NCI-H2227 (cell line): ENCODE results near the gene NSD1.
"Not testable (repeated sequence)": the region's sequence is repeated elsewhere in the genome, so short reads cannot be mapped to it uniquely, and the experiment has no call there.

Experiments
- DNase-seq: peaks from one replicate; lab custom pipeline; 2025; ENCODE audit not compliant: unreplicated experiment; lab: John Stamatoyannopoulos, UW

NSD1 gene

DNA sequence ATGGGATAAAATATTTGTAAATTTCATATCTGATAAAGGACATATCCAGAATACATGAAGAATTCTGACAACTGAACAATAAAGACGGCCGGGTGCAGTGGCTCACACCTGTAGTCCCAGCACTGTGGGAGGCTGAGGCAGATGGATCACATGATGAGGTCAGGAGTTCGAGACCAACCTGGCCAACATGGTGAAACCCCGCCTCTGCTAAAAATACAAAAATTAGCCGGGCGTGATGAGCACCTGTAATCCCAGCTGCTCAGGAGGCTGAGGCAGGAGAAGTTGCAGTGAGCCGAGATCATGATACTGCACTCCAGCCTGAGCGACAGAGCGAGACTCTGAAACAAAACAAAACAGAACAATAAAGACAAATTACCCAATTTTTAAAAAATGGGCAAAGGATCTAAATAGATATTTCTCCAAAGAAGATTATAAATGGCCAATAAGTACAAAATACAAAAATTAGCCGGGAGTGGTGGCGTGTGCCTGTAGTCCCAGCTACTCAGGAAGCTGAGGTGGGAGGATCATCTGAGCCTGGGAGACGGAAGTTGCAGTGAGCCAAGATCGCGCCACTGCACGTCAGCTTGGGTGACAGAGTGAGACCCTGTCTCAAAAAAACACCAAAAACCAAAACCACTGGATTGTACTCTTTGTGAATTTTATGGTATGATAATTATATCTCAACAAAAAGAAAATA is 9.6 kb upstream of the NSD1 start:
- no peak for DNase-seq

DNA sequence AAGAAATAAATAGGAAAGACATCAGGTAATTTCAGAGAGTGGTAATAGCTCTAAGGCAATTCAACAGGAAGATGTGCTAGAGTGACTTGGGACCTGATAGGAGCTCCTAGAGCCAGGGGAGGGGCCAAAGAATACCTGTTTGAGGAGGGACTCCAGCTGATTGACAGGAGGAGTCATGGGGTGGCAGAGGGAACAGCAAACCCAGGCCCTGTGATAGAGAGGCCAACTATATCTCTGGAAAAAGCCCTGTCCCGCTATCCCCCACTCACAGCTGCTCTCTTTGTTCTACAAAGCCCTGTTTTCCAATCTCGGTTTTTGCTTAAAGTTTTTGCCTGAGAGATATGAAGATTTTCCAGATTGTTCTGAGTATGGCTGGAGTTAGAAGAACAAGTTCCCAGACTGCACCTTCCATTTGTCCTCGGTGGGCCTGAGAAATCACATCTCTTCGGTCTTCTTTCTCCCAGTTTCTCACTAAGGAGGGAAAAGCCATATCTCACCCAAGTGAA is 9.0 kb upstream of the NSD1 start:
- no peak for DNase-seq

DNA sequence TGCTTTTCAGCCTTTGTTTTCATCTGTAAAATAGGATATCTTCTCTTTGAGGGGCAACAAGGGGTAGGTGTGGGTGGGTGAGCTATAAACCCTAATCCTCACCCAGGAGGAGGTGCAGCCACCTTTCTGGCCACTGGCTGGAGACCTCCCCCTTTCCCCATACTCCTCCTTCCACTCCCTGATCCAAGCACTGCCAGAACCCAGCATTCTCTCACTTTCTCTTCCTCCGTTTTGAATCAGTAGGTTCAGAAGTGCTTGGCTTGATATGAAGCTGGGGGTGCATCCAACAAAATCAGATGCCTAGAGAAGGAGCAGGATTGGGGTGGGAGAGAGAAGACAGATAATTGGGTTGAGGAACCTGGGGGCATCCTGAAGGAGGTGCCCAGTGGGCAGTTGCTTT is 6.8 kb upstream of the NSD1 start:
- DNase-seq: no peak

DNA sequence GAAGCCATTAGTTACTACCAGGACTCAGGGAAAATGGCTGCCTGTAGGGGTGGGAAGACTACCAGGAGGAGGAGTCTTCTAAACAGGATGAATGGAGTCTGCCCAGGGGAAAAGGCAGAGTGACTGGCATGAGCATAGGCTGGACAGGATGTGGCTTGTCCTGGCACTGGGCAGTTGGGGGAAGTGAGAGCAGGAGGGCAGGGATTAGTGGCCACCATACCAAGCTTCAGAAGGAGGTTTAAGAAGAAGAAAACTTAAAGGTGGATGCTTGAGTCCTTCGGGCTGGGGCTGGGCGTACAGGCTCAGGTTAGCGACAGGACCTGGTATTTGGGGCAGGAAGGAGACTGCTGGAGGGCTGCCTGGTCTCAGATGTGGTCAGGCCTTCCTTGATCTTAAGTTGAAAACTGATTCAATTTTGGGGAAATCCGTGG is 5.0 kb upstream of the NSD1 start:
- no peak for DNase-seq

DNA sequence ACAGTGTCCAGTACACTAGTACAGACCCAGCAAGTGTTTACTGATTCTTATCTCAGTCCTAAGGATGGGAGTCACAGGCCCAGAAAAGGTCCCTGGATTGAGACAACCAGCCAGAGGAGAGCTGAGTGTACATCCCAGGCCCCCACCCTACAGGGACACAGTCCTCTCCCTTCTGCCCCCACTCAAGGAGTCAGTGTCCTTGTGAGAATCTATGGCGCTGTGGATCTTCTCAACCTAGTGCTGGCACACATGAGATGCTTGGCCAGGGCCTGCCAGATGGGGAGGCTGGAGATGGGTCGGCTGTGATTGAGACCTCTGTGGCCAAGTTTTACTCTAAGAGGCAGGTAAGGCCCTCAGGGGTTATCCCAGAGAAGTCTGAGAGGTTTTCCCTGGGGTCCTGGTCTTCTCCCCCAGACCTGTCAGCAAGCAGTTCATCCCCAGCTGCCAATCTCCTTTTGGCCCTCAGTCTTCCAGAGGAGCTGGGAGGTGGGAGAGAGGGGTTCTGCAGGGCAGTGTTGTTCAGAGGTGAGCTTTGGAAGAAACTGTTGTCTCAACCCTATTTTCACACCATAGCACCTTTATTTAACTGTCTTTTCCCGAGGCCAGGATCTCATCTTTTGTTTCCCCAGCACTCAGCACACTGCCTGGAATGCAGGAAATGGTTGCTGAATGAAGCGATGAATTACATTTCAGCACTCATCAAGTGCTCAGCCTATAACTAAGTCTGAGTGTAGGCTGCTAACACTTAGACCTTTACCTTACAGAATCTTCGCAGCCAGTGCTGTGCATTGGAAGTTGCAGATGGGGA is 3.2 kb upstream of the NSD1 start:
- DNase-seq: no peak

DNA sequence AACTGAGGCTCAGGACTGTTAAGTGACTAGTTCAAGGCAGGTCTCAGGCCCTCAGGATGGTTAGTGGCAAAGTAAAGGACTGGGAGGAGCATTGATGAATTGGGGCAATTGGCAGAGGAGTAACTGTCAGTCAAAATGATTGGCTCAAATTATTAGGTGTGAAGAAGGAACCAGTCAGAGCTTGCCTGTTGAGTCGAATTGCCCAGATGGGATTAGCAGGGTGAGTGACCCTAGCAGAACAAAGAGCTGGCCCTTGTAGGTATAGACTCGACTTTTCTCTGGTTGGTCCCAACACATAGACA is 2.6 kb upstream of the NSD1 start:
- DNase-seq: peak; percentile 28

DNA sequence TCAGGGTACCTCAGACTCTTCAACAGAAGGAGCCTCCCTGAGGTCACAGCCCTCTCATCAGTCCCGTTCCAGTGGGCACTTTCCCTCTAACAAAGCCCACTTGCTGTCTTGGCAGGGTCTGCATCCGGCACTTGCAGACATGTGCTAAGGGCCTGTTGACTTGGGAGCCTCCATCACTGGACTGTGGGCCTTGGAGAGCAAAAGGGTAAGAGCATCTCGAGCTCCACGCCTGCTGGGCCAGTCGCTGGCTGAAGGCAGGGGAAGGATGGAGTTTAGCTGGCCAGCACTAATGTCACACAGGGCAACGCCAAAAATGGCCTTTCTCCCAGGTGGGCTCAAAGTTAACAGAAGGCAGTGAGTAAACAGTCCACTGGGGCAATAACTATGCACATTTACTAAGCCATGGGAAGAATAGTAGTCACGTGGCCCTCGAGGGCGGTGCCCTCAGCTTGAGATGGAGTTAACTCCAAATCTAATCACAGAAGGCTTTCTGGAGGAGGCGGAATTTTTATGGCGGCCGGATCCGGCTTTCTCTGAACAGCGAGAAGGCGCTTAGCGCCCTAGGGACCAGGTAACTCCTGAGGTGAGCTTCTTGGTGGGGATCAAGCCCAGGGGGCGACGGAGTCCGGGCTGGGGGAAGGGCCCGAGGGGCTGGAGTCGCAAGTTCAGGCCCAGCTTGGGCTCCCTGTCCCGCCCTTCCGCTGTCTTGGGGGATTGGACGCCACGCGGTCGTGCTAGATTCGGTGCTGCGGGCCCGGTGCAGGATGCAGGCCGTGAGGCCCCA is 2.0 kb upstream of the NSD1 start:
- no peak for DNase-seq

DNA sequence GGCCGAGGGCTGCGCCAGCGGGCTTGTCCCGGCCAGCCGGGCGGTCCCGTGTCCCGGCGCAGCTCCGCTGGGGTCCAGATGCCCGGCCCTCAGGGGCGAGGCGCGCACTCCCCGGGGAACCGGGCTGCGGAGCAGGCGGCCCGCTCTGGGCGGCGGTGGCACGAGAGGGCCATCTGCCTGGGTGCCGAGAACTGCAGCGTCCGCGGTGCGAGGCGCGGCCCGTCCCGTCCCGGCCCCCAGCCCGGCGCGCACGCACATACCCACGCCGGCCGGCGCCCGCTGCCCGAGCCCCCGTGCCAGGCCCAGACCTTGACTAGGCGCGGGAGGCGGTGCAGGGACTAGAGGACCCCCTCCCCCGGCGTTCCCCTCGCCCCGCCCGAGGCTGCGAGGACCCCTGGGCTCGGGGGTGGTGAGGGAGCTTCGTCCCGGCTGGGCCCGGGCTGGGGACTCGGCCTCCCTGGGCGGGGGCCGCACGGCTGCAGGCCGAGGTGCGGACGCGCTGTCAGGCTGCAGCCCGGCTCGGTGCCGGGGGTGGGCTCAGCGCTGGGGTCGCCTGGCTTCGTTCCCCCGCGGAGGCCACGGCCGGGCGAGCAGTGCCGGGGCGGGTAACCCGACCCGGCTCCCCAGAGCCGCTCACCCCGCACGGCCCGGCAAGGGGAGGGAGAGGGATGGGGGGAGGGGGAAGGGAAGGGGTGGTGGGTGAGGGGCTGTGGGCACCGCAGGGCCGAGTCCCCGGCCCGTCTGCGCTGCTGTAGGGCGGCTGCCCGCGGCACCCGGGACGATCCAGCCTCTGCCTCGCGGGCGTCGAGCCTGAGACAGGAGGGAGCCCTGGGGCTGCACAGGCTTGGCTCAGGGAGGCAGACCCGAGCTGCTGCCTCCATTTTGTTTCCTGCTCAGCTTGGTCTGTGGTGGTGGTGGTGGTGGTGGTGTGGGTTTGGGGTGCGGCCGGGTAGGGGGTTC is 1.2 kb upstream of the NSD1 start:
- DNase-seq: no peak

DNA sequence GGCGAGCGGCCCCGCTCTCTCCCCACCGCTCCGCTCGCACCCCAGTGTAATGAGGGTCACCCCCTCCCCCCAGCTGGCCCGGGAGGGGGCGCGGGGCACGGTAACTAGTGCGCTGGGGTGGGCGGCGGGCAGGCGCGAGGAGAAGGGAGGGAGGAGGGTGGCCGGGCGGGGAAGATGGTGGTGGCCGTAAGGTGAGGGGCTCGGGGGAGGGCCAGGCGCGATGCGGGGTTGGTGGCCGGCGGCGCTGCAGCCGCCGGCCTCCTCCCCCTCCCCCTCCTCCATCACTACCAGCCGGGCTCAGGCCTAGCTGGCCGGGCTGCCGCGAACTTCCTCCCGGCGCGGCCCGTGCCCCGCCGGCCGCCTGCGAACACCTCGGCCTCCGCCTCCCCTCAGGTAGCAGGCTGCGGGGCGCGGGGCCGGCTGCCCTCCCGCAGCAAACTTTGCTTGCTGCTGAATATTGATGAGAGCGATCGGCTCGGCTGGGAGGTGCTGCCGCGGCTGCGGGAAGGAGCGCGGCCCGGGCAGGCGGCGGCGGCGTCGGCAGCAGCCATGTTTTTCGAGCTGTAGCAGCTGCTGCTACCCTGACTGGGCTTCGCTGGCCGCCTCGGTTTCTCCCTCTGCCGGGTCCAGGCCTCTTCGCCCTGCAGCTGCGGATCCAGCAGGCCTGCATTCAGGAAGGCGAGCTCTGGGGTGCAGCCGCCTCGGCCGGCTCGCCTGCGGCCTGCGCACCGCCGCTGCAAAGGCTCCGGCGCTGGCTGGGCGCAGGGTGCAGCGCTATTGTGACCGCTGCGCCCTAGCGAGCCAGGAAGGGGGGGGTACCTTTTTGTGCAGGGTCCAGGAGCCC is 502 bp downstream of the NSD1 start:
- DNase-seq: peak; percentile 53

DNA sequence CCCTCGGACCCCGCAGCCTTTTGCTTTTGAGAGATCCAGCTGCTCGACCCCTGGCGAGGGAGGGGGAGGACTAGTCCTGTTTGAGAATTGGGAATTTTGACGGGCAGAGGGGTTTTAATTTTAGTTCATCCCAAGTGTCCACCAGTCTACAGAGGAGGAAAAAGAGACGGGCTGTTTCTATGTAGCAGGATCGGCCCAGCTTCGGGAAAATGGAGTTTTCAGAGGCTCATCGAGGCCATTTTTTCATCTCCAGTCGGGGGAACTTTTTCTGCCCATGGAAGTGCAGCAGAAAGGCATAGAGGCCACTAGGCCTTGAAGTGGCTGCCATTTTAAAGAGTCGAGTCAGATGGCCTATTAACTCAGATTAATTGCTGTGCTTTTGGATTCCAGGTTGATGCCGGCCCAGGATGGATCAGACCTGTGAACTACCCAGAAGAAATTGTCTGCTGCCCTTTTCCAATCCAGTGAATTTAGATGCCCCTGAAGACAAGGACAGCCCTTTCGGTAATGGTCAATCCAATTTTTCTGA is 1.2 kb downstream of the NSD1 start:
- DNase-seq: no peak

DNA sequence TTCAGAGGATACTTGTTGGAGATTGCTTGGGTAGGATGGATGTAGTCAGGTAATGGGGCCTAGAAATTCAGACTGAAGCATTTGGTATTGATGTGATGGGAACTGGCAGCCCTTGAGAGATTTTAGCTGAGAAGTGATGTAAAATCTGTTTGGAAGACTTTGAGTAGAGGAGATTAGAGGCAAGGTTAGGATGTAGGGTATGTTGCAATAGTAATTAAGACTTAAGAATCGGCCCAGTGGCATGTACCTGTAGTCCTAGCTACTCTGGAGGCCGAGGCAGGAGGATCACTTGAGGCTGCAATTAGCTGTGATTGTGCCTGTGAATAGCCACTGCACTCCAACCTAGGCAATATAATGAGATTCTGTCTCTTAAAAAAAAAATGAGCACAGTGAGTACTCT is 6.7 kb downstream of the NSD1 start:
- DNase-seq: no peak

DNA sequence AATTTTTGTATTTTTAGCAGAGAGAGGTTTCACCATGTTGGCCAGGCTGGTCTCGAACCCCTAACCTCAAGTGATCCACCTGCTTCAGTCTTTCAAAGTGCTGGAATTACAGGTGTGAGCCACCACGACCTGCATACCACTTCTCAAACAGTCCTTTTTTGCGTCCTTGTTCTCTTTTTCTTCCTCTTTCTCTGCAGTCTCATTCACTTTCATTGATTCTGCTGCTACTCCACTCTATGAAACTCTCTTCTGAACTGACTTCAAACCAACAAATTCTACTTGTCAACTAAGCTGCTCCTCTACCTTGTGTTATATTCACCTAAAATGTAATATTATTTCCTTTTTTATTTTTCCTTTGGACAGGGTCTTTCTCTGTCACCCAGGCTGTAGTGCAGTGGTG is 7.9 kb downstream of the NSD1 start:
- DNase-seq: no peak

DNA sequence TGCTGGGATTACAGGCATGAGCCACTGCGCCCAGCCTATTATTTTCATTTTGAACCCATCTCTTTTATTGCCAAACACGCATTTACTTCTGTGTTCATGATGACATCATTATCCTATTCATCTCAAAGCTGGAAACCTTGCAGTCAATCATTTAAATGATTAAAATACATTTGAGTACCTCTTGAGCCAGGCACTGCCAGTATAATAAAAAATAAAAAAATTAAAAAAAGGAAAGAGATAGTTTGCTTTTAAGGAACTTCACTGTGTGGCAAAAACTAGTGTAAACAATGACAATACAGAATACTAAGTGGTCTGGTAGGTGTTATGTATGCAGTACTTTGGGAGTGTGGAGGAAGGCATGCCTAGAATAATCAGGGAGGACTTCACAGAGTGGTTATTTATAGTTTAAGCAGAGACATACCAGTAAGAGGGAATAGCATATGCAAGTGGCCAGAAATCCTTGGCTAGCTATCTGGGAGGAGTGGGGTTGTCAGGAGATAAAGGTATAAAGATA is 8.6 kb downstream of the NSD1 start:
- no peak for DNase-seq

DNA sequence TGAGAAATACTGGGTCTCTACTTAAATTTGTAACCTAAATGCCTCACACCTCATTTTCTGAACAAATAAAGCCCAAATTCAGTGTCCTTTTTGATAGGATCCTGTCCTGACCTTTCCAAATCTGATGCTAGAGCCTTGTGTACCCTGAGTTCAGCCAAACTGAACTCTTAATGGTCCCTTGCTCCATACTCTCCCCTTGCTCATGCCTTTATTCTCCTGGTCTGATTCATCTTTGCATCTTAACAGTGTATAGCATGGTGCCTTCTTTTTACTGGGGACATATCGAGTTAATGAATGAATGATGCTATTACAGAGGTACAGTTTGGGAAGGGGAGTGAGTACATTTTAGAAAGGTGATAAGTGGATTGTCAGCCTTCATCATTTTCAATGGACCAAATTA is 9.2 kb downstream of the NSD1 start:
- no peak for DNase-seq

DNA sequence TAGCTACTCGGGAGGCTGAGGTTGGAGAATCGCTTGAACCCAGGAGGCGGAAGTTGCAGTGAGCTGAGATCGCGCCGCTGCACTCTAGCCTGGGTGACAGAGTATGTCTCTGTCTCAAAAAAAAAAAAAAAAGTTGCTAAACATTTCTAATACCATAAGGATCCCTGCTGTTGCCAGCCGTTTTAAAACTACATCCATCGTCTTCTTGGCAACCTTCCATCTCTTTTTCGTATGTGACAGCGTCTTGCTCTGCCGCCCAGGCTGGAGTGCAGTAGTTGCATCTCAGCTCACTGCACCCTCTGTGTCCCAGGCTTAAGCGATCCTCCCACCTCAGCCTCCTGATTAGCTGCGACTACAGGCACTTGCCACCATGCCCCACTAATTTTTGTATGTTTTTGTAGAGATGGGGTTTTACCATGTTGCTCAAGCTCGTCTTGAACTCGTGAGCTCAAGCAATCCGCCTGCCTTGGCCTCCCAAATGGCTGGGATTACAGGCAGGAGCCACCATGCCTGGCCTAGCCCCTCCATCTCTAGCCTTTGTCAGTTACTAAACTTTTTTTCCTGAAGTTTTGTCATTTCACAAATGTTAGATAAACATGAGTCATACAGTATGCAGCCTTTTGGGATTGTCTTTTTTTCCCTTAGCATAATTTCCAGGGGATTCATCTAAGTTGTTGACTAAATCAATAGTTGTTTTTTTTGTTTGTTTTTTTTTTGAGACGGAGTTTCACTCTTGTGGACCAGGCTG is 13.5 kb downstream of the NSD1 start:
- DNase-seq: no peak

DNA sequence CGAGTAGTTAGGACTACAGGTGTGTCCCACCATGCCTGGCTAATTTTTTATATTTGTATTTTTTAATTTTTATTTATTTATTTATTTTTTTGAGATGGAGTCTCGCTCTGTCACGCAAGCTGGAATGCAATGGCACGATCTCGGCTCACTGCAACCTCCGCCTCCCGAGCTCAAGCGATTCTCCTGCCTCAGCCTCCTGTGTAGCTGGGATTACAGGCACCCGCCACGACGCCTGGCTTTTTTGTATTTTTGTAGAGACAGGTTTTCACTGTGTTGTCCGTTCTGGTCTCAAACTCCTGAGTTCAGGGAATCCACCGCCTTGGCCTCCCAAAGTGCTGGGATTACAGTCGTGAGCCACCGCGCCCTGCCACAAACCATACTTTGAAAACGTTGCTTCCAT is 16.5 kb downstream of the NSD1 start:
- DNase-seq: not testable (repeated sequence)

DNA sequence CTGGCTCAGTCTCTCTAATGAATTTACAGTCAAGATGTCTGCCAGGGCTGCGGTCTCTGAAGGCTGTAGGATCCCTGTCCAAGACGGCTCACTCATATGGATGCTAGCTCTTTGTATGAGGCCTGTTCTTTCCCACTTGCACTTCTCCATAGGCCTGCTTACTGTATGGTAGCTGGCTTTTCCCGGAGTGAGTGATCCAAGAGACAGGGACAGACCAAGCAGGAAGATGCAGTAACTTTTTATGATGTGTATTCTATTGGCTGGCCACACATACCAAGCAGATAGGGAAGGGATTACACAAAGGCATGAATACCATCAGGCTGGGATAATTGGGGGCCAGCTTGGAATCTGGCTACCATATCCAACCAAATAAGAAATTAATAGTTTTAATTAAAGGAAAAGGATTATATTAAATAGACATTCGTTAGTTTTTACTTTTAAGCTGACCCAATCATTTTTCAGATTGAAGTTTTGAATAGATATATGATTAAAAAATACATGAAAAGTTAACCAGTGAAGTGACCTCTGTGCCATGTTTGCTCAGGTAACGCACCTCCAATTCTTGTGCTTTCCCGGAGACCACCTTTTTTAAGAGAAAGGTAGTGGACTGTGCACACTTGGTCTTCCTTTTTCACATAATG is 20.6 kb downstream of the NSD1 start:
- DNase-seq: no peak

DNA sequence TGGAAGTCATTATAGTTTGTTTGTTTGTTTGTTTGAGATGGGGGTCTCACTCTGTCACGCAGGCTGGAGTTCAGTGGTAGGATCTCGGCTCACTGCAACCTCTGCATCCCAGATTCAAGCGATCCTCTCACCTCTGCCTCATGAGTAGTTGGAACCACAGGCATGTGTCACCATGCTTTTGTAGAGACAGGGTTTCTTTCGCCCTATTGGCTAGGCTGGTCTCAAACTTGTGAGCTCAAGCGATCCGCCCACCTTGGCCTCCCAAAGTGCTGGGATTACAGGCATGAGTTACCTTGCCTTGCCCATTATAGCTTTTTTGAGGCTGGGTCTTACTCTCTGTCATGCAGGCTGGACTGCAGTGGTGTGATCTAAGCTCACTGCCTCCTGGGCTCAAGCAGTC is 28.8 kb downstream of the NSD1 start:
- DNase-seq: no peak
